Measurements from ENCODE around the gene LARGE2. TPM values are rescaled to one million over a fixed set of nuclear protein-coding genes. Genes with fewer than 3 reads are reported as not detected.

LARGE2 gene
- total and polyA plus RNA-seq, 12 donors = 0.23 to 0.42 TPM; not detected in 10

DNA sequence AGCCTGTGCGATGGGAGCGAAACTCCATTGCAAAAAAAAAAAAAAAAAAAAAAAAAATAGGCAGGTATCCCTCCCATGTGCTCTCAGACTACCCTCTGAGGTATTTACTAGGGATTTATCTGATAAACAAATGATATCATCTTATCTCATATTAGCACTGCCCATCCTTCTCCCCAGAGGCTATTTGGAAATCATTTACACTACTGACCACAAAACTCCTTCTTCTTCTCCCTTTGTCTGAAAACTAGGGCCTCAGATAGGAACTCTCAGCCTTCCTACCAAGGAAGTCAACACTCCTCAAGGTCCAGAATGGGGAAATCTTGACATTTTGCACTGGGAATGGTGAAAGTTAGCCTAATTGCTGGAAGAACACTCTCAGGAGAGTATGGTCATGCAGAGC lies 46.4 kb downstream of the LARGE2 start:
- 88 to 100% methylated on average over 2 of the region's 2 CpGs for WGBS, 2 donors
- Histone ChIP-seq H3K27ac (no peak overlapping the region), H3K27me3 (no peaks in the 10 kb centered on the region), H3K9me3 (no peaks in the 10 kb centered on the region), H3K4me3 (no peak overlapping the region), H3K4me1 (peaks cover 0 to 9% (median 5%) of the 10 kb centered on the region in 9 donors), H3K36me3 (peaks cover 0 to 95% (median 36%) of the 10 kb centered on the region in 9 donors)
- ATAC-seq (no peak), DNase-seq (no peak)
- intact Hi-C loops (cut with DNase I) = loop anchor here in 8 of 10 donors (5.0 to 10.0 kb wide), 6 partner anchors 33 to 346 kb away; no protein-coding TSS in a partner anchor
- TF ChIP-seq, protein P1, sequence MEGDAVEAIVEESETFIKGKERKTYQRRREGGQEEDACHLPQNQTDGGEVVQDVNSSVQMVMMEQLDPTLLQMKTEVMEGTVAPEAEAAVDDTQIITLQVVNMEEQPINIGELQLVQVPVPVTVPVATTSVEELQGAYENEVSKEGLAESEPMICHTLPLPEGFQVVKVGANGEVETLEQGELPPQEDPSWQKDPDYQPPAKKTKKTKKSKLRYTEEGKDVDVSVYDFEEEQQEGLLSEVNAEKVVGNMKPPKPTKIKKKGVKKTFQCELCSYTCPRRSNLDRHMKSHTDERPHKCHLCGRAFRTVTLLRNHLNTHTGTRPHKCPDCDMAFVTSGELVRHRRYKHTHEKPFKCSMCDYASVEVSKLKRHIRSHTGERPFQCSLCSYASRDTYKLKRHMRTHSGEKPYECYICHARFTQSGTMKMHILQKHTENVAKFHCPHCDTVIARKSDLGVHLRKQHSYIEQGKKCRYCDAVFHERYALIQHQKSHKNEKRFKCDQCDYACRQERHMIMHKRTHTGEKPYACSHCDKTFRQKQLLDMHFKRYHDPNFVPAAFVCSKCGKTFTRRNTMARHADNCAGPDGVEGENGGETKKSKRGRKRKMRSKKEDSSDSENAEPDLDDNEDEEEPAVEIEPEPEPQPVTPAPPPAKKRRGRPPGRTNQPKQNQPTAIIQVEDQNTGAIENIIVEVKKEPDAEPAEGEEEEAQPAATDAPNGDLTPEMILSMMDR (IDR thresholded peaks at IDR 0.05) = no peak

DNA sequence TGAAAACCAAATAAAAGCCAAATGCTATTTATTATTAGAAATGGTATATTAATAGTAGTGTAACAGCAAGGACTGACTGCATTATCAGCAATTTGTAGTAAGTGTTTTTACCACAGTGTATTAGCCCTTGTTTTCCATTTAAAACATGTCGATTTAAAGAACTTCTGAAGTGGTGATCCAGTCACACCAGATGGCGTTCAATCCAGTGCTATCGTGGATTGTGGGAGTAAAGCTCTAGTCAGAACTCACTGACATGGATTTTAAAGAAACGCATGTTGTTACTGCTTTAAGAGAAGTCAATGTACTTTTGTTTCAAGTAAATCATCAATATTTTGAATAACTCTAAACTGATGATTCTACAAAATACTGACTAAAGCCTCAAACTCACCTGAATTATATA lies 51.1 kb downstream of the LARGE2 start:
- peaks cover 0 to under 1% (median 0%) of the 10 kb centered on the region in 9 donors for H3K4me1 ChIP-seq
- WGBS, 2 donors = 50 to 61% methylated on average over 4 of the region's 4 CpGs
- no peaks in the 10 kb centered on the region for H3K9me3 ChIP-seq
- TF ChIP-seq, protein P1 (IDR thresholded peaks at IDR 0.05) = no peak
- peaks cover 0 to 94% (median 43%) of the 10 kb centered on the region in 9 donors for H3K36me3 ChIP-seq
- H3K4me3 ChIP-seq = no peak overlapping the region
- H3K27me3 ChIP-seq = no peaks in the 10 kb centered on the region
- DNase-seq (no peak), ATAC-seq (no peak)
- intact Hi-C loops (cut with DNase I) = no loop called here
- H3K27ac ChIP-seq = no peak overlapping the region

DNA sequence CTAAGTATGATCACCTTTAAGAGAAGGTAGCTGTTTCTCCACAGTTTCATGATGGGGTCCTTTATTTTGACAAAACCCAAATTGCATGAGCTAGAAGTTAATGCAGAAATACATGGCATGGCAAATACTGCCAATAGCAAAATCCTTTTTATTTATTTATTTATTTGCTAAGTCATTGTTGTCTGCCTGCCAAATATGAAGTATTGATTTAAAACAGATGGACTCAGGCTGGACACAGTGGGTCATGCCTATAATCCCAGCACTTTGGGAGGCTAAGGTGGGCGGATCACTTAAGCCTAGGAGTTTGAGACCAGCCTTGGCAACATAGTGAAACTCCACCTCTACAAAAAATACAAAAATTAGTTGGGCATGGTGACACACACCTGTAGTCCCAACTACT lies 52.4 kb downstream of the LARGE2 start:
- no peak for ATAC-seq

More for the DNA sequence above, 52.4 kb downstream of the LARGE2 start:
- Histone ChIP-seq H3K4me3 (no peak overlapping the region), H3K4me1 (peaks cover 0 to 12% (median 6%) of the 10 kb centered on the region in 9 donors), H3K27me3 (no peaks in the 10 kb centered on the region), H3K9me3 (no peaks in the 10 kb centered on the region), H3K36me3 (peaks cover 0 to 94% (median 35%) of the 10 kb centered on the region in 9 donors), H3K27ac (no peak overlapping the region)
- DNase-seq = no peak
- WGBS, 2 donors = 97% methylated on average over 1 of the region's 1 CpG
- intact Hi-C loops (cut with DNase I) = no loop called here
- TF ChIP-seq, protein P1 (IDR thresholded peaks at IDR 0.05) = no peak

Other genes with a start within 250 kb of the LARGE2 start
- gene SLC35C1, start 117.5 kb upstream of the LARGE2 start, total RNA-seq = 1 to 10 TPM; 4.5 to 9.6 (median 6.1) TPM
- 10 to 100 TPM in 1 of 2 donors, 1 to 10 TPM in 1; 5.2 to 14.1 TPM for gene SLC35C1, start 117.5 kb upstream of the LARGE2 start, polyA plus RNA-seq
- 100 to 1,000 TPM in 5 of 10 donors, 10 to 100 TPM in 5; 61.8 to 131 (median 98.0) TPM for gene CRY2, start 75.2 kb upstream of the LARGE2 start, total RNA-seq
- 10 to 100 TPM; 16.8 to 24.4 TPM for gene CRY2, start 75.2 kb upstream of the LARGE2 start, polyA plus RNA-seq
- 1 to 10 TPM; 4.4 to 8.0 (median 6.5) TPM for gene MAPK8IP1, start 37.0 kb upstream of the LARGE2 start, total RNA-seq
- gene MAPK8IP1, start 37.0 kb upstream of the LARGE2 start, polyA plus RNA-seq = 1 to 10 TPM; 2.6 to 3.1 TPM
- gene FREY1, start 15.4 kb upstream of the LARGE2 start, total RNA-seq = under 1 TPM in 3 of 10 donors, not detected in 7; 0.38 to 0.55 (median 0.39) TPM
- gene FREY1, start 15.4 kb upstream of the LARGE2 start, polyA plus RNA-seq = under 1 TPM; 0.22 to 0.59 TPM
- 10 to 100 TPM; 10.8 to 17.8 (median 13.6) TPM for gene PEX16, start 4.8 kb upstream of the LARGE2 start, total RNA-seq
- gene PEX16, start 4.8 kb upstream of the LARGE2 start, polyA plus RNA-seq = 10 to 100 TPM; 20.1 to 25.4 TPM
- gene PHF21A, start 198.8 kb downstream of the LARGE2 start, total RNA-seq = 10 to 100 TPM; 25.7 to 48.0 (median 38.1) TPM
- 10 to 100 TPM in 1 of 2 donors, 1 to 10 TPM in 1; 9.6 to 18.2 TPM for gene PHF21A, start 198.8 kb downstream of the LARGE2 start, polyA plus RNA-seq

All from heart right ventricle (tissue), 16 donors.